GM18951 (cell line): ENCODE data around the gene FST.

Experiments used
- POLR2A ChIP-seq: IDR thresholded peaks from 4 replicates; pipeline ENCODE4 v1.6.1; 2011; ENCODE audit warnings: mild to moderate bottlenecking; ENCODE audit not compliant: insufficient read length, insufficient read depth; ENCODE audit errors: extremely low read depth
- in situ Hi-C: fragments of 300-500 bp; cut with MboI; formaldehyde crosslinking; loops from one replicate; pipeline ENCODE4 v1.12.0; 2022; ENCODE audit warnings: low sequenced_read_pairs, mixed read lengths, inconsistent platforms; ENCODE audit not compliant: unreplicated experiment

The FST gene, protein sequence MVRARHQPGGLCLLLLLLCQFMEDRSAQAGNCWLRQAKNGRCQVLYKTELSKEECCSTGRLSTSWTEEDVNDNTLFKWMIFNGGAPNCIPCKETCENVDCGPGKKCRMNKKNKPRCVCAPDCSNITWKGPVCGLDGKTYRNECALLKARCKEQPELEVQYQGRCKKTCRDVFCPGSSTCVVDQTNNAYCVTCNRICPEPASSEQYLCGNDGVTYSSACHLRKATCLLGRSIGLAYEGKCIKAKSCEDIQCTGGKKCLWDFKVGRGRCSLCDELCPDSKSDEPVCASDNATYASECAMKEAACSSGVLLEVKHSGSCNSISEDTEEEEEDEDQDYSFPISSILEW

DNA sequence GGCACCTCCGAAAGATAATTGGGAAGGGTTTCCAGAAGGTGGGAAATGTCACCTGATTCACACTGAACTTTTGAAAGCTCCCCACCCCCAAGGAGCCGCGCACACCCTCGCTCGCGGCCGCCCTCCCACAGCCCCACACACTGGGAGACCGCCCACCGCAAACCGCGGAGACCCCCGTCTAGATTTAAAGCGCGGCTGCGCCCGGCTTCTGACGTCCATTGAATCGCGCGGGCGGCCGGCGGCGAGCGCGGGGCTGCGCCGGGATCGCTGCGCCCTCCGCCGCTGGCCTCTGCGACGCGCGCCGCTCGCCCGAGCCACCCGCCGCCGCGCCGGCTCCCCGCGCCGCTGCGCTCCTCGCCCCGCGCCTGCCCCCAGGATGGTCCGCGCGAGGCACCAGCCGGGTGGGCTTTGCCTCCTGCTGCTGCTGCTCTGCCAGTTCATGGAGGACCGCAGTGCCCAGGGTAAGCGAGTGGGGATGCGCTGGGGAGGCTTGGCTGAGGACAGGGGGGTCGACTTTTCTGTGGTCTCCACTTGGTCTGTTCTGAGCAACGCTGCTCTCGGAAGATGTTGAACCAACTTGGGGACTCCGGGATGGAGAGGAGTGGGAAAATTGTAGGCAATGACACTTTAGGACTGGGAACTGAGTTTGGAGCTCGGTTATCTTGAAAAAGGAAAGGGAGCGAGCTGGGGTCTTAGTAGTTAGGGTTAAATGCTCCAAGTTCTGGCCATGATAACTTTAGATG lies at the start of gene FST:
TSS of gene FST (plus strand) at position 214 of the 743 bp plus-strand sequence. CDS start at position 377, 163 bp downstream.
- no peak for TF ChIP-seq POLR2A
- in situ Hi-C loops: no loop called here

DNA sequence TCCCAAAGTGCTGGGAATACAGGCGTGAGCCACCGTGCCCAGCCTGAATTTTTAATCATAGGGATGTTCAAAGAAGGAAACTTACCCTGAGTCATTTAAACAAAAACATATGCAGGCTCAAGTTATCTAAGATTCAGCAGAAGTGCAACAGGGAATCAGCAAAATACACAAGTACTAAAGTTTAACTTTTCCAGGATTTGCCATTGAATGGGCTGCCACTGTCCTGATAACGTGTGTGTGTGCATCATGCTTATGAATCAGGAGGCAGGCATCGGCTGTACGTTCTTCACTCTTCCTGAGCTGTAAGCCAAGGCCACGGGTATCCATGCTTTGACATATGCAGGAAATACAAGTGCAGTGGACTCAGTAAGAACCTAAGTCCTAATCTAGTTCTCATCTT lies 48.8 kb upstream of the FST start:
- in situ Hi-C loops: no loop called here
- no peak for TF ChIP-seq POLR2A

DNA sequence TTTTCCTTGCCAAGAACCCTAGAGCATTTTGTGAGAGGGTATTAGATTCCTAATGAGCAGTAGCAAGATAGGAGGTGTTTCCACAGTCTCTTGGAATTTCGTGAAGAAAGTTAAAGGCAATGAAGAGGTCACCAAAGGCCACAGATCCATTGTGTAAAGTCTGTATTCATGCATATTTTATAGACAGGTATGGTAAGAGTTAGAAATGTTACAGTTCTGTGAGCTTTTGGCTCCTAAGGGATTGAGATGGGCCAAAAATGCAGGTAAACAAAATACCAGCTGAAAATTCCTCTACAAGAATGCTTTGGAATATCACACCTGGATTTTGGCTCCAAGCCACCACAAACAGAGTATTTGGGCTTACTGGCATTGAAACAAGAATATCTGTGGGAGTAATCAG lies 47.4 kb upstream of the FST start:
- TF ChIP-seq POLR2A: no peak
- in situ Hi-C loops: no loop called here

DNA sequence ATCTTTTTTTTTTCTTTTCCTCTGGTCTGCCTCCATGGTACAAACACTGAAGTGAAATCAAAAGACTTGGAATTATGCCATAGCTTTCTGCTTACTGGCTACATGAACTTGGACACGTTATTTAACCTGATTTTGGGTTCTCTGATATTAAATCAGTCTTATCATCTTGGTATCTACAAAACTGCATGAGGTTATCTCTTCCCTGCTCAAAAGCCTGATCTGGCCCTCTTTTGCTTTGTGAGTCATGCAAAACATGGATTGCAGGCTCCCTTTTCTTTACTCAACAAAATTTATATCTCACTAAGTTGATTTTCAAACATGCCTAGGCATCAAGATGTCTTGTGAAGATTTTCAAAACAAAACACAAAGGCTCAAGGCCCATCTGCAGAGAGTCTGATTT lies 45.9 kb upstream of the FST start:
- in situ Hi-C loops: no loop called here
- no peak for TF ChIP-seq POLR2A

DNA sequence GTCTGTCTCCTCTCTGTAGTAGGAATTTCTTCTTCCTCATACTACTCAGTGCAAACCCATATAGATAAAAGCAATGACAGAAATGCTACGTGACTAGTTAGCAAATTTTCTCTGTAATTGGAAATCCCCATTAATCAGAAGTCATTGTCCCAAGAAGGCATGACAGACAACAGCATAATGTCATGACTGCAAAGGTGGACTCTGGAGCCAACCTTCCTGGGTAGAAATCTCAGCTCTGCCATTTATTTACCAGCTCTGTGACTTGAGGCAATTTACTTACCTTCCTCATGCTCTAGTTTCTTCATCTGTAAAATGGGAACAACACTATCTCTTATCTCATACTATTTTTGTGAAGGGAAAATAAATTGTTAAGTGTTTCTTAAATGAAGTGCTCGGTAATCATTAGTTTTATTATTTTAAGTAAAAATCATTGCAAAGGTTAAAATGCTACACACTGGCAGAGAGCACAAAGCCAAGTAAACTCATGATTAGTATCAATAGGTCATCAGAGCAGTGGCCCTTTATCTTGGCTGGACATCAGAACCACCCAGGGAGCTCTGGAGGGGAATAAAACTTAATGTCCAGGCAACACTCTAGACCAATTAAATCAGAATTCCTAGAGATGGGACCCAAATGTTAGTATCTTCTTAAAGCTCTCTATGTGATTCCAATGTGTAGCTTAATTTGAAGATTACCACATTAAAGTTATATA lies 43.8 kb upstream of the FST start:
- TF ChIP-seq POLR2A: no peak
- in situ Hi-C loops: no loop called here

DNA sequence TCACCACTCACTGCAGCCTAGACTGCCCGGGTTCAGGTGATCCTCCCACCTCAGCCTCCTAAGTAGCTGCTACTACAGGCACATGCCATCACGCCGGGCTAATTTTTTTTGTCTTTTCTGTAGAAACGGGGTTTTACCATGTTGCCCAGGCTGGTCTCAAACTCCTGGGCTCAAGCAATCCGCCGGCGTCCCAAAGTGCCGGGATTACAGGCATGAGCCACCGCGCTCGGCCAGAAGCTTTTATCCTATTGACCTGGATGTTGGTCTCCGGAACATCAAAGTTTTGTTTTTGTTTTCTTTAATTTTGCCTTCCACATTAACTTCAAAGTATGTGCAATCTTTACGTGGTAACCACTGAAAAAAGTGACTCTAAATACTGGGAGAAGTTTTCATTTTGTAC lies 42.4 kb upstream of the FST start:
- in situ Hi-C loops: no loop called here
- TF ChIP-seq POLR2A: no peak

DNA sequence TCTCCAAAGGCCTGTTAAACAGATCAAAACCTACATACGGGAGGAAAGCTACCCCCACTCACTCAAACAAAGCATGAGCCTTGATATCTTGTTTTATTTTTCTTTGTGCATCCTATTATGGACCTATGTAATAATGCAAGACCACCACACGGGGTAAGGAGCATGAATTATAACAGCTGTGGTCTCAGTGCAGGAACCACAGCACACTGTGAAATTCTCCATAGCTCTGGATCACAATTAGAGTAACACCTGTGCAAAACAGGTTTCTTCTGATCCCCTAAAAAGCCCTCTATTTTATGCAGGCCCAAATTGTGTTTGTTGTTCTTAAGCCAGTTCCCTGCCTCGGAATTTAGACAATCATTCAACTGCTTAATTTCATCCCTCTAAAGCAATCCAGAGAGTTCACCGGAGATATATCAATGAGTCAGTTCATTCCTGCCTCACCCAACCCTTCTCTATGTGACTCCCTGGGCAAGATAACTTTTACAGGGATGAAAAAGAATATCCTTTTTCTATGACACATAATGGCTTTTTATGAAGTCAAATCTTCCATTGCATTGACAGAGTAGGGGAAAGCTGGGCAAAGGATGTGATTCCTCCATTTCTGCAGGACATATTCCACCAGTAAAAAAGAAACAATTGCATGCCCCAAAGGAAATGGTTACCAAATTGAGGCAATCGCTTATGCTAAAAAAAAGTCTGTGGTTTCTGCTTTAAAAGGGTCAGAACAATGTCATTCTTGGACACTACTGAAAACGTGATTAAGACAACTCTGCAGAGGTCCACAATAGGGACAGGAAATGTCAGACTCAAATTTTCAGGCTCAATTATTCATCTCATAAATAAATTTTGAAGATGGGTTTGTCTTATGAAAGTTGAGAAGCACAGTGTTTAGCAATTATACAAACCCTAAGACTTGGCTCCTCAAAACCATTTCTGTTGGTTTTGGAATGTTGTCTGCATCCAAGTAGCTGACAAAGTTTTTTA lies 41.6 kb upstream of the FST start:
- no peak for TF ChIP-seq POLR2A
- in situ Hi-C loops: no loop called here

DNA sequence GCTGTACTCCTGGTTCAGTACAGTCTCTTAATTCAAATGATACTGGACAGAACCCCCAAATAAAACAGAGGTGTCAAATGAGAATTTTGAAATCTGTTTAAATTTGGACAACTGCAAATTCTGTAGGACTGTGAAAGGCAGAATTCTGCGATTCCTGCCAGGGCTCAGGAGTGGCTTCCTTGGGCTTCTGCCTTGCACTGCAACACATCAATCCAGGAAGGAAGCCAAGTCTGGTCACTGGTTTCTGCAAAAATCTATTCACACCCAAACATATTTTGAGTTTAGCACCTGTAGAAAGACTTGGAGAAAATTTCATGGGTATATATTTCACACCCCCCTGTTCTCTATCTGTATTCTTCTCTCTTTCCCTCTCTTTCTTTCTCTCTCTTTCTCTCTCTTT lies 37.5 kb upstream of the FST start:
- in situ Hi-C loops: no loop called here

DNA sequence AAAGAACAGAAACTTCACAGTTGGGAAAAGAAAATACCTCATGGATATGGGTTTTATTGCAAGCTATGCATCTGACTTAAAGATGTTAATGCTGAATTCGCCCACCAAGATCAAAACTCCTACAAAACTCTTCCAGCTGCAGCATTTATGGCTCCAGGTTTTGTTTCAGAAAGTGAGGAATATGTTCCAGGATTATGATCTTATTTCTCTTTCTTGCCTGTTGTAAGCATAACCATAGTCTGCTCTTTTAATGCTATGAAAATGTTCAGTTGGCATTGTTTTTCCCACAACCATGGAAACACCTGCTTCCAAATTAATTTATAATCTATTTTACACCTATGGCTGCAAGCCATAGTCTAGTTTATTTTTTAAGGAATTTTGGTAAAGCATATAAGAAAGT lies 34.9 kb upstream of the FST start:
- TF ChIP-seq POLR2A: no peak
- in situ Hi-C loops: no loop called here

More for the DNA sequence above, 37.5 kb upstream of the FST start:
- no peak for TF ChIP-seq POLR2A

DNA sequence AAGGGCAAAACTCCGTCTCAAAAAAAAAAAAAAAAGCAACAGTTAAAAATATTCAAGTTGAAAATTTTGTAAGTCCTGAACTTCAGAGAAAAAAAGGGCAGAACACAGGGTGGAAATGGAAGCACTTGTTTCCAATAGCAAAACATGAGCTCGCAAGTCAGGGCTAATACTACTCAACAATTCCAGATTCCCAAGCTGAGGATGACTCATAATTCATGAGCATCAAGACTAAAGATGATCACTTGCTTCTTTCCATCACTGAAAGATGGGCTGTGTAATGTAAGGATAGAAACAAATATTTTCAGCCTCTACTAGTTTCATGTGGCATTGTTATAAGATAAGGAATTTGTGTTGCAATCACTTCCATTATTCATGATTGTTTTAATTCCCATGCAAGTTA lies 33.5 kb upstream of the FST start:
- no peak for TF ChIP-seq POLR2A
- in situ Hi-C loops: no loop called here

DNA sequence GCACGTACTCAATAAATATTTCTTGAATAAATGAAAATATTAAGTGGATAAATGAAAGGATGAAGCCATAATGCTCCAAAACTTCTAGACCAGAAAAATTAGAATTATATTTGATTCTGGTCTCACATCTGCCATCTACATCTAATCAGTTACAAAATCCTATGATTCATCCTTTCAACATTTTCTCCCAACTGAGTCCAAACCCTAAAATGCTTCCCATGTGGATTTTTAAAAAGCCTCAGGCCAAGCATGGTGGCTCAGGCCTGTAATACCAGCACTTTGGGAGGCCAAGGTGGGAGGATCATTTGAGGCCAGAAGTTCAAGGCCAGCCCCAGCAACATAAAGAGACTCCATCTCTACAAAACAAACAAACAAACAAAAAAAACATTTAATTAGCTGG lies 31.6 kb upstream of the FST start:
- TF ChIP-seq POLR2A: no peak
- in situ Hi-C loops: no loop called here

DNA sequence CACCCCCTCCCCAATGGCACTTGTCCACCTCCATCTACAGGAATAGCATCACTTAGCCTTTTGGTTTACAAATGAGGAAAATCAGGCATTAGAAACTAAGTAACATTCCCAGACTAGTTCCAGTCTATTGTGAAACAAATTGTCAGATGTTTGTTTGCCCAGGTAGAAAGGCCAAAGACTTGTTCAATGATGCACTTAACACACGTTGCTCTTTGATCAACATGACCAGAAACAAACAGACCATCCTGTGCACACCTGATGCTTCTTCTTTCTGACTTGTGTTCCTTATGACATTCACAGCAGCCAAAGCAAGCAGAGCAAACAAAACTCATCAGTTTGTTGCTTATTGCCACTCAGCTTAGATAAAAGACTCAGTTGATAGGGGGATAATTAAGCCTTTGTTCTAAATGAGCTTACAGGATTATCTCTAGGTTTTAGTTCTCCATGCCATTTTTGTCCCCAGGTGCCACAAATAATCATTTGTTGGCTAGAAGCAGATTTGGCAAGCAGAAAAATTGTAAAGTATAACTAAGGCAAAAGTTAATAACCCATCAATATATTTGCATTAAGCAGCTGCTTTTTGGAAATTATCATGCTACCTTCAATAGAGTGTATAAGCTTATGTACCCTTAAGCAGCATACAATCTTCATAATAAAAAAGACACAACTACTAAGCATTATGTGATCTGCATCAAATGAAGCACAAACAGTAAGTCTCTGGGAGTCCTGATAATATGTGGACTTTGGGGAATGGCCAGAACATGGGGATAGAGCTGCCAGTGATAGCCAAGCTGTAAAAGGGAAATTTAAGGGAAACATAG lies 26.3 kb upstream of the FST start:
- in situ Hi-C loops: loop anchor here (25.0 kb wide), 1 partner anchor 783 kb away; no protein-coding TSS in a partner anchor

More for the DNA sequence above, 26.3 kb upstream of the FST start:
- no peak for TF ChIP-seq POLR2A
